GM21786 (cell line): Measurements from ENCODE around the gene CAMTA1.

Source experiments
- ATAC-seq: cut with Tn5 transposase; IDR thresholded peaks from one replicate; pipeline ENCODE4 v1.9.1; 2021; ENCODE audit not compliant: unreplicated experiment

CAMTA1 gene

GRCh38 chr1:7293702-7294629 is 508.7 kb downstream of the CAMTA1 start:
- ATAC-seq = no peak

GRCh38 chr1:7294636-7295035 is 509.4 kb downstream of the CAMTA1 start:
- no peak for ATAC-seq

- ATAC-seq = no peak
Measured at GRCh38 chr1:7295946-7296345, 510.7 kb downstream of the CAMTA1 start.

GRCh38 chr1:7296968-7297367 is 511.7 kb downstream of the CAMTA1 start:
- ATAC-seq = no peak

- no peak for ATAC-seq
Measured at GRCh38 chr1:7298145-7298544, 512.9 kb downstream of the CAMTA1 start.

- ATAC-seq = no peak
Measured at GRCh38 chr1:7298749-7299151, 513.5 kb downstream of the CAMTA1 start.

GRCh38 chr1:7299329-7299799 is 514.1 kb downstream of the CAMTA1 start:
- ATAC-seq = no peak

- ATAC-seq = no peak
Measured at GRCh38 chr1:7299994-7300393, 514.7 kb downstream of the CAMTA1 start.

- ATAC-seq = no peak
Measured at GRCh38 chr1:7300893-7301663, 515.8 kb downstream of the CAMTA1 start.

- no peak for ATAC-seq
Measured at GRCh38 chr1:7301664-7301981, 516.4 kb downstream of the CAMTA1 start.

- ATAC-seq = no peak
Measured at GRCh38 chr1:7302126-7302525, 516.9 kb downstream of the CAMTA1 start.

- no peak for ATAC-seq
Measured at GRCh38 chr1:7302873-7303272, 517.6 kb downstream of the CAMTA1 start.

- no peak for ATAC-seq
Measured at GRCh38 chr1:7303554-7304317, 518.5 kb downstream of the CAMTA1 start.

- ATAC-seq = no peak
Measured at GRCh38 chr1:7313081-7313546, 527.9 kb downstream of the CAMTA1 start.

GRCh38 chr1:7313826-7314225 is 528.6 kb downstream of the CAMTA1 start:
- ATAC-seq = no peak

GRCh38 chr1:7315316-7315715 is 530.1 kb downstream of the CAMTA1 start:
- ATAC-seq = no peak

GRCh38 chr1:7315946-7316345 is 530.7 kb downstream of the CAMTA1 start:
- ATAC-seq = no peak

GRCh38 chr1:7317888-7318287 is 532.6 kb downstream of the CAMTA1 start:
- ATAC-seq = no peak

GRCh38 chr1:7319196-7319595 is 533.9 kb downstream of the CAMTA1 start:
- no peak for ATAC-seq

GRCh38 chr1:7320661-7321060 is 535.4 kb downstream of the CAMTA1 start:
- ATAC-seq = no peak

GRCh38 chr1:7322283-7322785 is 537.1 kb downstream of the CAMTA1 start:
- ATAC-seq = no peak
